LNCaP clone FGC (cell line): ENCODE results near the gene SLC35F1.

Experiments
- DNase-seq: peaks from one replicate; pipeline ENCODE4 v3.0.0-alpha.2; 2011; ENCODE audit warnings: low read depth
- H3K4me3 ChIP-seq: 2 replicates; pipeline ENCODE4 v1.5.1; 2011; ENCODE audit warnings: mild to moderate bottlenecking, low read depth, low read length, control low read depth
- CTCF ChIP-seq: IDR thresholded peaks from 2 replicates; pipeline ENCODE4 v1.5.1; 2012; ENCODE audit warnings: mild to moderate bottlenecking; ENCODE audit not compliant: control insufficient read depth, insufficient read depth; ENCODE audit errors: extremely low read depth

SLC35F1 gene

GRCh38 chr6:118216751-118217150, 309.7 kb downstream of the SLC35F1 start:
- no peak for DNase-seq
- no peak for TF ChIP-seq CTCF
- H3K4me3 ChIP-seq = no peak overlapping the region

- H3K4me3 ChIP-seq = no peak overlapping the region
- DNase-seq = no peak
- no peak for TF ChIP-seq CTCF
Observed at GRCh38 chr6:118218156-118218555, 311.1 kb downstream of the SLC35F1 start.

GRCh38 chr6:118220429-118221128, 313.5 kb downstream of the SLC35F1 start:
- TF ChIP-seq CTCF = no peak
- no peak for DNase-seq
- H3K4me3 ChIP-seq = no peak overlapping the region

GRCh38 chr6:118223316-118223715, 316.3 kb downstream of the SLC35F1 start:
- no peak for TF ChIP-seq CTCF
- no peak for DNase-seq
- H3K4me3 ChIP-seq = no peak overlapping the region

- no peak overlapping the region for H3K4me3 ChIP-seq
- DNase-seq = no peak
- TF ChIP-seq CTCF = no peak
Observed at GRCh38 chr6:118228886-118229285, 321.8 kb downstream of the SLC35F1 start.

GRCh38 chr6:118240878-118241528, 333.9 kb downstream of the SLC35F1 start:
- no peak overlapping the region for H3K4me3 ChIP-seq
- DNase-seq = no peak
- no peak for TF ChIP-seq CTCF

- TF ChIP-seq CTCF = no peak
- DNase-seq = no peak
- H3K4me3 ChIP-seq = no peak overlapping the region
Observed at GRCh38 chr6:118246406-118246805, 339.3 kb downstream of the SLC35F1 start.
